ENCODE measurements around the gene FAR1.
"Not testable (repeated sequence)": the region's sequence is repeated elsewhere in the genome, so short reads cannot be mapped to it uniquely, and the experiment has no call there.

GRCh38 chr11:13628634-13629033 is 39.8 kb upstream of the FAR1 start:
- TF ChIP-seq POLR2A (IDR thresholded peaks at IDR 0.05; ENCODE audit: low read depth, low read length); POLR2AphosphoS5 (IDR thresholded peaks at IDR 0.05; ENCODE audit: low read depth, low read length); TAF1 (IDR thresholded peaks at IDR 0.05; ENCODE audit: borderline replicate concordance, low read depth, low read length): not testable (repeated sequence)
